Measurements from ENCODE around the gene FTHL17.

FTHL17 gene

DNA sequence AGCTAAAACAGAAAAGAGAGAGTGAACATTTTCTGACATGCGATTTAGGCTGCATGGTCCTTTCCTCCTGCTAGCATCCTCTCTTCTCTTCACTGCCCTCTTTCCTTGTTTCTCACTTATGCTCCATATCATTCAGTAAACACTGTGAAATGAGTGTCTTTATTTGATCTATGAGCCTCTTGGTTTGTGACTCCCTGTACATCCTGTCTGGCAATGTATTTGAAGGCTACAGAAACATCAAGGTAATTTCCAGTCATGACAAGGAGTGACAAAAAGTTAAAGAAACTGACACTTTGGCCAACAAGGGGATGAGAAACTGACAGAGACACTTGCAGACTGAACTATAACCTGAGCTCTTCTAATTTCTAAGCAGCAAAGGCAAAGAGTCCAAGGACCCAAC, 8.7 kb downstream of the FTHL17 start:
- Mint-ChIP-seq H3K9me3 (ENCODE audit: low read depth) (no peaks in the 10 kb centered on the region), H3K4me1 (ENCODE audit: low read depth) (no peaks in the 10 kb centered on the region), H3K27me3 (no peaks in the 10 kb centered on the region), H3K4me3 (no peak overlapping the region), H3K27ac (no peak overlapping the region), H3K36me3 (no peaks in the 10 kb centered on the region)

DNA sequence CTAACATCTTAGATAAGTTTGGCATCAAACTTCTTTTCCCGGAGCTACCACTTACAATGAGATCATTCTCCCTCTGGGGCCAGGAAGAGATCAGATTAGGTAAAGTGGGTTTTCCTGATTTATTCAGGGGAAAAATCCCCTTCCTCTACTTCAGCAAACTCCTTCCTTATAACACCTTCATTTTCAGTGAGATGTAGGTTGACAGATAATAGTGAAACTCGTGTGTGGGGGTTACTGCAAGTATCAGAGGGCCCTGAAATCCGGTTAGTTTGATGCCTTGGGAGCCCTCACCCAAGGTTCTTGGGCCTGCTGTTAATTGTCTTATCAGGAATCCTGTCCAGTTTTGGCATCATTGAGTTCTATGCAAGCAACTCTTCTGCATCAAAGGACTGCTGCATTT, 10.8 kb downstream of the FTHL17 start:
- no peaks in the 10 kb centered on the region for H3K36me3 Mint-ChIP-seq
- no peak overlapping the region for H3K4me3 Mint-ChIP-seq
- H3K9me3 Mint-ChIP-seq (ENCODE audit: low read depth) = no peaks in the 10 kb centered on the region
- H3K27me3 Mint-ChIP-seq = no peaks in the 10 kb centered on the region
- H3K4me1 Mint-ChIP-seq (ENCODE audit: low read depth) = no peaks in the 10 kb centered on the region
- no peak overlapping the region for H3K27ac Mint-ChIP-seq

DNA sequence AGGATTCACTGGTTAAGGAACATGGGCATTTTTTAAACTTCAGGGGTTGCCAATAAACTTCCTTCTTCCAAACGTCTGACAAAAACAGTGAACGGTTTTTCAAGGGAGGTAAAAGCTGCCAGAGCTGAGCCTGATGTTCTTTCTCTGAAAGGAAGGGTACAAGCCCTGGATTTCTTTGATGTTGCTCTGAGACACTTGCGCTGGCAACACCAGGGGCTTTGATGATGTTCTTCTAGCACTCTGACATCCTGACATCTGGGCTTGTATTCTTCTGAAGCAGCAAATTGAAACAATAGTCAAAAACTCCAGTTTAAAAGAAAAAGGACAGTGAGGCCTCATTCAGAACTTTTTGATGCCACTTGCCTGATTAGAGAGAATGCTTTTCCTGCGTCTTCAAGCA, 11.8 kb downstream of the FTHL17 start:
- Mint-ChIP-seq H3K9me3 (ENCODE audit: low read depth) (no peaks in the 10 kb centered on the region), H3K27me3 (no peaks in the 10 kb centered on the region), H3K4me3 (no peak overlapping the region), H3K36me3 (no peaks in the 10 kb centered on the region), H3K27ac (no peak overlapping the region), H3K4me1 (ENCODE audit: low read depth) (no peaks in the 10 kb centered on the region)

DNA sequence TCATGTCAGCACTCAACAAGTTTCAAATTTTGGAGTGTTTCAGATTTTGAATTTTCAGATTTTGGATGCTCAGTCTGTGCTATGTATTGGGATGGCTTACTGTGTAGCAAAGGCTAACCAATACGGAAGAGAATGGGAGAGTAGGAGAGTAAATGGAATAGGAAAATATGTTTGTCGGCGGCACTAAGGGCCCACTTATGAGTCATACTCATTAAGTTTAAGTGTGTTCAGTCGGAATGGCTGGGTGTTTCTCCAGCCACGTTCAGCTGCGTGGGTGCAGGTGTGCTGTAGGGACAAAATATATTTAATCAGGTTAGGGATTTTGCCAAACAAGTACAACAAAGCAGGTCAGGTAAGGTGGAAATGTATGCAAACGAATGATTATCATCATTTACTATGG, 13.6 kb downstream of the FTHL17 start:
- H3K36me3 Mint-ChIP-seq = no peaks in the 10 kb centered on the region
- no peaks in the 10 kb centered on the region for H3K9me3 Mint-ChIP-seq (ENCODE audit: low read depth)
- H3K27ac Mint-ChIP-seq = no peak overlapping the region
- no peaks in the 10 kb centered on the region for H3K27me3 Mint-ChIP-seq
- no peaks in the 10 kb centered on the region for H3K4me1 Mint-ChIP-seq (ENCODE audit: low read depth)
- H3K4me3 Mint-ChIP-seq = no peak overlapping the region

DNA sequence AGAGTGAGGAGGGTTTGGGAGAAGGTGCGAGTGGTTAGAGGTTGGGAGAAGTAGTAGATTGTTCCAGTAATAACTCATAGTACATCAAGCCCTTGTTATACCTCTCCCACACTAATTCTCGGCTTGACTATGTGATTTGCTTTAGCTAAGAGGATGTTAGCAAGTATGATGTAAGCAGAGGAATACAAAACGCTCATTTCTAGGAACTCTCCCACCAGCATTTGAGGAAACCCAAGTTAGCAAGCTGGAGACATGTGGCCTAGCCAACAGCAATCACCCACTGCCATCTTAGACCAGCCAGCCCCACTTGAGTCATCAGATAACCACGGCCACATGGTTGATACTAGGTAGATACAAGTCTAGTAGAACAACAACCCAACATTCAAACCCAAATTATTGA, 14.2 kb downstream of the FTHL17 start:
- no peaks in the 10 kb centered on the region for H3K27me3 Mint-ChIP-seq
- H3K36me3 Mint-ChIP-seq = no peaks in the 10 kb centered on the region
- H3K27ac Mint-ChIP-seq = no peak overlapping the region
- H3K4me1 Mint-ChIP-seq (ENCODE audit: low read depth) = no peaks in the 10 kb centered on the region
- no peak overlapping the region for H3K4me3 Mint-ChIP-seq
- H3K9me3 Mint-ChIP-seq (ENCODE audit: low read depth) = no peaks in the 10 kb centered on the region

DNA sequence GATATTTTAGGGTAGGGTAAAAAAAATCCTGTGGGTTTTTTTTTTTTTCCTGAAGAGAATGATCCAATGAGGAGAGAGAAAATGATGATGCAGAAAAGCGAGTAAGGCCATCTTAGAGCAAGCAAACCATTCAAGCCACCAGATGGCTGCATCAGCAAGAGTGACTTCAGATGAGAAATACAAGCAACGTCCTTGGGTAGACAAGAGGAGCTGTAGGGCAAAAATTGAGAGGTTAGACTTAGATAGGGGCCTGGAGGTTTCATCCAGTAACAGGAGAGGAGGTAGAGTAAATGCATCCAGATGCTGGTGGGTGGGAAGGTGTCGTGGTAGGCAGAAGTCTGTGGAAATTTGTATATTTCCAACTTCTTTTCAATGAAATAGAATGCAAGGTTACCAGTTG, 14.6 kb downstream of the FTHL17 start:
- no peak overlapping the region for H3K27ac Mint-ChIP-seq
- H3K36me3 Mint-ChIP-seq = no peaks in the 10 kb centered on the region
- H3K27me3 Mint-ChIP-seq = no peaks in the 10 kb centered on the region
- H3K4me1 Mint-ChIP-seq (ENCODE audit: low read depth) = no peaks in the 10 kb centered on the region
- H3K4me3 Mint-ChIP-seq = no peak overlapping the region
- no peaks in the 10 kb centered on the region for H3K9me3 Mint-ChIP-seq (ENCODE audit: low read depth)

DNA sequence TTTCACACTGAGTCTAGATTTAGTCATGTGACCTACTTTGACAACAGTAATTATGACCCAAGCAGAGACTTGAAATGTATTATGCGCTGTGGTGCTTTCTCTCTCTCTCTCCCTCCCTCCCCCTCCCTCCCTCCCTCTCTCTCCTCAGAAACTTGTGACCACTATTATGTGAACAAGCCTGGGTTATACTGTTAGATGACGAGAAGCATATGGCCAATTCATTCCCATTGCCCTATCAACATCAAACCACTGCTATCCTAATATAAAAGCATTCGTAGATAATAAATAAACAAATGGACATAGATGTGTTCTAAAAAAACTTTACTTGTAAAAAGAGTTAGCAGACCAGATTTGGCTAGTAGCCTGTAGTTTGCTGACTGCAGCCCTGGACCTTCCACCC, 18.2 kb downstream of the FTHL17 start:
- no peak overlapping the region for H3K4me3 Mint-ChIP-seq
- H3K9me3 Mint-ChIP-seq (ENCODE audit: low read depth) = no peaks in the 10 kb centered on the region
- H3K4me1 Mint-ChIP-seq (ENCODE audit: low read depth) = no peaks in the 10 kb centered on the region
- H3K36me3 Mint-ChIP-seq = no peaks in the 10 kb centered on the region
- H3K27me3 Mint-ChIP-seq = no peaks in the 10 kb centered on the region
- H3K27ac Mint-ChIP-seq = no peak overlapping the region

DNA sequence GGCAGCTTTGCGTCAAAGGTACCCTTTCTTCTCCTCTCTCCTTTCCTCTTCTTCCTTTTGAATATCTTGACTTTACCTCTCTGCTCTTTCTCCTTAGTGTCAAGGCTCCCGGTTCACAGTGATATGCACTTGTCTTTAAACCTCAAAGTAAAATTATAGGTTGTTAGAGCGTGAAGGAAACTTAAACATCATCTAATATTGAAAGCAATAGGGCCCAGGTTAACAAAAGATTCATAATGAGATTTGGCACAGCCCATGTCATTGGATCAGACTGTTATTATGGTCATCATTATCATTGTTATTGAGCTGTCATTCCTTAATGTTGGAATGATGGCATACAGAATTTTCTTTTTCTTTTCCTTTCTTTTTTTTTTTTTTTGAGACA, 32.5 kb downstream of the FTHL17 start:
- H3K4me3 Mint-ChIP-seq = no peak overlapping the region
- H3K9me3 Mint-ChIP-seq (ENCODE audit: low read depth) = no peaks in the 10 kb centered on the region
- H3K4me1 Mint-ChIP-seq (ENCODE audit: low read depth) = no peaks in the 10 kb centered on the region
- H3K27ac Mint-ChIP-seq = no peak overlapping the region
- H3K36me3 Mint-ChIP-seq = no peaks in the 10 kb centered on the region
- peaks cover 2% of the 10 kb centered on the region for H3K27me3 Mint-ChIP-seq

DNA sequence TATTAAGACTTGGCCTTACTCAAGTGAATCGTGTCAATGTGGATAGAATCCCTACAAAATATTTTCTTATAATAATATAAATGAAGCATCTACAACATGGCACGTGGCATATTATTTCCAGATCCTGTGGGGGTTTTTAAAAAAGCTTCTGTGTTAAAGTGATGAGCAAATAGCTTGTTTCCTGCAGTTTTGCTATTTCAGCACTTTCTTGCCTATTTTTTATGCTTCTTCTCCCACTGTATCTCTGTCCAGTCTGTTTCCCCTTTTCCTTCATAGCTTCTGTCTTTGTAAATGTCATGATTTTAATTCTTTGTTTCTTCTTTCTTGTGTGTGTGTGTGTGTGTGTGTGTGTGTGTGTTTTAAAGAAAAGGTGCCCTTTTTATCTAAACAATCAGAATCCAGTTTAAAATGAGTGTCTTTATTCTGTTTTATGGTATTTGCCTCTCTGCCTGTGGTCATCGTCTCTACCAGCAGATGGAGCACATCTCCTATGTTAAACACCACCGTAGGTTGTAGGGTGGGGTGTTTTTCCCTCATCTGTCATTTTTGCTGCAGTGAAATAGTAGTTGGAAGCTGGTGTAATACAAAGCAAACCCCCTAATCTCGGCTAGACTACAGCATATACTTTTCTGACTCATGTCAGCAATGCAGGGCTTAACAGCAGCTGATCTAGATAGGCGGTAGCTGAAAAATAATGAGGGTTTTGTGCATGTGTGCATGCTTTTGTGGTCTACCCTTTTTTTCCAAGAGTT, 33.1 kb downstream of the FTHL17 start:
- H3K27me3 Mint-ChIP-seq = peaks cover 2% of the 10 kb centered on the region
- no peaks in the 10 kb centered on the region for H3K36me3 Mint-ChIP-seq
- no peaks in the 10 kb centered on the region for H3K4me1 Mint-ChIP-seq (ENCODE audit: low read depth)
- no peaks in the 10 kb centered on the region for H3K9me3 Mint-ChIP-seq (ENCODE audit: low read depth)
- no peak overlapping the region for H3K27ac Mint-ChIP-seq
- no peak overlapping the region for H3K4me3 Mint-ChIP-seq

DNA sequence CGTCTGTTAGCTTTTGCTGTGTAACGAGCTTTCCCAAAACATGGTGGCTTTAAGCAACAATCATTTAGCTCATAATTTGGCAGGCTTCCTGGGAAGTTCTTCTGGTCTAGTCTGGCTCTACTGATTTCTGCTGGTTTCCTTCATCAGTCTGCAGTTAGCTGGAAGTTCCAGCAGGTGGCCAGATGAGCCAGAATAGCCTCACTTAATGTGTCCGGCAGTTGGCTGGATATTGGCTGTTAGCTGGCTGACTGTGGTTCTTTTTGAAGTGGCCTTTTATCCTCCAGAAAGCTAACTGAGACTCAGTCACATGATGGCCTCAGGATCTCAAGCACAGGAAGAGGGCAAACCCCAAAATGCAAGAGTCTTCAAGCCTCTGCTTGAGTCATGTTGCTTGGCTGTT, 34.9 kb downstream of the FTHL17 start:
- no peaks in the 10 kb centered on the region for H3K9me3 Mint-ChIP-seq (ENCODE audit: low read depth)
- H3K27ac Mint-ChIP-seq = no peak overlapping the region
- H3K4me3 Mint-ChIP-seq = no peak overlapping the region
- no peaks in the 10 kb centered on the region for H3K36me3 Mint-ChIP-seq
- no peaks in the 10 kb centered on the region for H3K4me1 Mint-ChIP-seq (ENCODE audit: low read depth)
- peaks cover 2% of the 10 kb centered on the region for H3K27me3 Mint-ChIP-seq

DNA sequence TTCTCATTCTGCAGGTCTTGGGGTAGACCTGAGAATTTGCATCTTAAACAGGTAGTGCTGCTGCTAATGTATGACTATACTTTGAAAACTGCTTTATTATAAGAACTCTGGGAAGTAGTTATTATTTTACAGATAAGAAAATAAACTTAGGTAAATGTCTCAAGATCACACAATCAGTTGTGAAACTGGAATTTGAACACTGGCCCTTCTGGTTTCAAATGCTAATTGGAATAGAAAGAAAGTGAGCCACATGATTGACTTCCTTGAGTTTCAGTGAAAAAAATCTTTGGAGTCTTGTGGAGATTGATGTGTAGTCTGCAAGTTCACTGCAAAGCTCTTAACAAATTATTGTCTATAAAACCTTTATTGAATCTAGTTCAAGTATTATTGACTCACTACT, 44.5 kb downstream of the FTHL17 start:
- H3K36me3 Mint-ChIP-seq = no peaks in the 10 kb centered on the region
- no peaks in the 10 kb centered on the region for H3K9me3 Mint-ChIP-seq (ENCODE audit: low read depth)
- no peak overlapping the region for H3K27ac Mint-ChIP-seq
- no peaks in the 10 kb centered on the region for H3K4me1 Mint-ChIP-seq (ENCODE audit: low read depth)
- no peaks in the 10 kb centered on the region for H3K27me3 Mint-ChIP-seq
- H3K4me3 Mint-ChIP-seq = no peak overlapping the region

DNA sequence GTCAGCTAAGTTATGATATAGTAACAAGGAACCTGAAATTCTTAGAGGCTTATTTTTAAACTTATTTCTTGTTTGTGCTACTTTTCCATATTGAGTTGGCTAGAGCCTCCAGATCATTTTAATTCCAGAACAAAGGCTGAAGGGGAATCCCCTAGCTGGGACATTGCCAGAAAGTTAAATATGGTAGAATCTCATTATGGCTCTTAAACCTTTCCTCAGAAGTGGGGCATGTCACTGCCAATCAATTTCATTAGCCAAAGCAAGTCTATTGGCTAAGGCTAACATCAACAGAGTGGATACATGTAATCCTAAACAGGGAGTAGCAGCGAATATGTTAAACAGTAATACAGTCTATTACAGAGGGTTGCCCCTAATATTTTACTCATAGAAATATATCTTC, 47.0 kb downstream of the FTHL17 start:
- no peaks in the 10 kb centered on the region for H3K27me3 Mint-ChIP-seq
- no peak overlapping the region for H3K27ac Mint-ChIP-seq
- no peaks in the 10 kb centered on the region for H3K4me1 Mint-ChIP-seq (ENCODE audit: low read depth)
- no peaks in the 10 kb centered on the region for H3K36me3 Mint-ChIP-seq
- no peak overlapping the region for H3K4me3 Mint-ChIP-seq
- no peaks in the 10 kb centered on the region for H3K9me3 Mint-ChIP-seq (ENCODE audit: low read depth)

DNA sequence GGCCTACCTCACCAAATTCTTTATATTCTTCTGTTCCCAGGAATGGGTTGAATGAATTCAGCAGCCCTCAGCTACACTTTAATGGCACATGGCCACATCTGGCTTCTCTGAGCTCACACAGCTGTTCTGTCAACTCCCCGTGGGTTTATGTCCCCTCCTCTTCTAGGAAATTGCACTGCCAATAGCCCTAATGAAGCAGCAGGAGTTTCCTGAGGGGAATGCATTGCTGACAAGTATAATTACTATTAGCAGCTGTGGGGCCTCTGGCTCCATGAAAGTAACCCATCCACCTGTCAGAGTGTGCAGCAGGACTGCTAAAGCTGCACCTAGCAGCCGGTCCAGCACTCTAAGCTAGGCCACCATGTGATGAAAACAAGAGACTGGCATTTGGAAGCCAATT, 50.3 kb downstream of the FTHL17 start:
- no peak overlapping the region for H3K27ac Mint-ChIP-seq
- no peak overlapping the region for H3K4me3 Mint-ChIP-seq
- H3K4me1 Mint-ChIP-seq (ENCODE audit: low read depth) = no peaks in the 10 kb centered on the region
- H3K9me3 Mint-ChIP-seq (ENCODE audit: low read depth) = no peaks in the 10 kb centered on the region
- no peaks in the 10 kb centered on the region for H3K27me3 Mint-ChIP-seq
- H3K36me3 Mint-ChIP-seq = no peaks in the 10 kb centered on the region

All from activated naive CD8-positive, alpha-beta T cell (primary cell).